Neural cell (in vitro differentiated cells): ENCODE data around the gene SFTPA1.
"Not testable (repeated sequence)": the region's sequence is repeated elsewhere in the genome, so short reads cannot be mapped to it uniquely, and the experiment has no call there.

Experiments used
- CTCF ChIP-seq: fragments of 450-650 bp; IDR thresholded peaks from 2 replicates; pipeline ENCODE4 v1.5.1; 2014; ENCODE audit warnings: antibody characterized with exemption, mild to moderate bottlenecking, moderate library complexity; ENCODE audit not compliant: poor library complexity, severe bottlenecking
- EP300 ChIP-seq: fragments of 450-650 bp; conservative IDR thresholded peaks from 2 replicates; pipeline ENCODE4 v1.6.1; 2014; ENCODE audit warnings: antibody characterized with exemption, mild to moderate bottlenecking, moderate library complexity; ENCODE audit not compliant: poor library complexity, severe bottlenecking
- EZH2 ChIP-seq: fragments of 200-600, 300-800 bp; shearing (Covaris generic), sonication (generic); IDR thresholded peaks from 2 replicates; pipeline ENCODE4 v1.6.1; 2014; ENCODE audit warnings: antibody characterized with exemption, low read length, borderline replicate concordance, mild to moderate bottlenecking; ENCODE audit not compliant: insufficient read depth, poor library complexity, severe bottlenecking

- not testable (repeated sequence) for TF ChIP-seq CTCF, EP300, EZH2
Measured at GRCh38 chr10:79582954-79583353, 27.8 kb upstream of the SFTPA1 start.
